GM18508 (cell line): ENCODE data around the gene ADD3.

ENCODE experiments used
- ATAC-seq: cut with Tn5 transposase; IDR thresholded peaks from one replicate; pipeline ENCODE4 v1.9.1; 2021; ENCODE audit warnings: moderate number of reproducible peaks; ENCODE audit not compliant: insufficient read depth, unreplicated experiment

Gene ADD3

GRCh38 chr10:110056822-110057221, 49.0 kb downstream of the ADD3 start:
- ATAC-seq: no peak

DNA sequence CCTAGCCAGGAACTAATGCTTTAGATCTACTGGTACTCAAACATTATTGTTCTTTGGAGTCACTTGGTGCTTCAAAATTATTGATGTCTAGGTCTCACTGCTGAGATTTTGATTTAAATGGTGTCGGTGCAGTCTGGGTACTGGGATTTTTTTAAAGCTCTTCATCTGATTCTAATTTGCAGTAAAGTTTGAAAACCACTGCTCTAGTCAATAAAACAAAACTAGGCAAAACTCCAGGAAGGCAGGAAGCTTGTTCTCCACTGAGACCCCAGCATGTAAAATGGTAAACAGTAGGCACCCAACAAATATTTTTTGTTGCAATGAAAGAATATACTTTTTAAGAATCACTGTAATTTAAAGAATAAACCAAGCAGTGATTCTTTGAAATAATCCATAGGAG, 49.7 kb downstream of the ADD3 start:
- ATAC-seq: no peak

- ATAC-seq: no peak
Observed at GRCh38 chr10:110058212-110058611, 50.4 kb downstream of the ADD3 start.

GRCh38 chr10:110059925-110060324, 52.1 kb downstream of the ADD3 start:
- no peak for ATAC-seq

- ATAC-seq: no peak
Observed at GRCh38 chr10:110061687-110062086, 53.9 kb downstream of the ADD3 start.

DNA sequence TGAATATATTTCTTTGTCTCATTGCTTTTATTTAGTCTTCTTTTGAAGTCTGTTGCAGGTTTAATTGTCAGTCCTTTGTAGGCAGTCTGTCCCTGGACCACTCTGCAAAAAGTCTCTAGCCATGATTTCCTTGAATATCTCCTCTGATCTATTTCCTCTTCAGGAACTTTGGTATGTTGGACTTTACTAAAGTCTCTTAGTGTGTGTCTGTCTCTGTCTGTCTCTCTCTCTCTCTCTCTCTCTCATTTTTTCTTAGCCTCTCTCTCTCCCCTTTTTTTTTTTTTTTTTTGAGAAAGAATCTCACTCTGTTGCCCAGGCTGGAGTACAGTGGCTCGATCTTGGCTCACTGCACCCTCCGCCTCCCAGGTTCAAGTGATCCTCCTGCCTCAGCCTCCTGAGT, 57.5 kb downstream of the ADD3 start:
- no peak for ATAC-seq

DNA sequence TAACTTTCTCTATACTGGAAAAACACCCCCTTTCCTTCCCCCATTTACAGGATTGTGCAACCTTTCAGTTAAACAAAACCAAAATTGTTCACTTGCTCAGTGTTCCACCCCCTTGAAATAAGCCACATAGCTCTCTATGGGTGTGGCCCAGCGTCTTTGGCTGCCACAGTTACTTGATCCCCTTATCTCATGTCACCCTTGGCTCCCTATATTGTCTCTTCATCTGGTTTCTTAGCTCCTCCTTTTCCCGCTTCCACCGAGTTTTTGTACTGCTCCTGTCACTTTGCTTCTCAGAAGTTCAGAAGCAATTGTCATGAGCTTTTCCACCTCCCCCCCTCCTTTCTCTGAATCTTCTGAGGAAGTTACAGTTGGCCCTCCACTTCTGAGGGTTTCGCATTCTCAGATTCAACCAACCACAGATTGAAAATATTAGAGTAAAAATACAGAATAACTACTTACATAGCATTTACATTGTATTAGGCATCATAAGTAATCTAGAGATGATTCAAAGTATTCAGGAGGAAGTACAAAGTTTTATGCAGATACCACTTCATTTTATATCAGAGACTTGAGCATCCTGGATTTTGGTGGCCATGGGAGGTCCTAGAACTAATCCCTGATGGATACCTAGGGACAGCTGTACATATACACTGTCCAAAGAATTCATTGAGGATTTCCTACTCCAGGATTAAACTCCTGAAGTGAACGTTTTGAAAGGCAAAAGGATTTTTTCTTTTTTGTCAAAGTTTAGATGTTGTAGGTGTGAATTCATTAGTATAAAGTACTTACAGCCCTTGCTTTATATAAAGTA, 60.4 kb downstream of the ADD3 start:
- no peak for ATAC-seq

DNA sequence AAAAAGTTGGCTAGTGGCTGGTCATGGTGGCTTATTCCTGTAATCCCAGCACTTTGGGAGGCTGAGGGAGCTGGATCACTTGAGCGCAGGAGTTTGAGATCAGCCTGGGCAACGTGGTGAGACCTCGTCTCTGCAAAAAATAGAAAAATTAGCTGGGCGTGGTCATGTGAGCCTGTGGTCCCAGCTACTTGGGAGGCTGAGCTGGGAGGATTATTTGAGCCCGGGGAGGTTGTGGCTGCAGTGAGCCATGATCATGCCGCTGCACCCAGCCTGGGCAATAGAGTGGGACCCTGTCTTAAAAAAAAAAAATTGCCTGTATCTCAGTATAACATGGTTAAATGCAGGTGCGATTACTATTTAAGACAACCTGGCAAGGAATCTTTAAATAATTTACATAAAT, 61.0 kb downstream of the ADD3 start:
- ATAC-seq: no peak

DNA sequence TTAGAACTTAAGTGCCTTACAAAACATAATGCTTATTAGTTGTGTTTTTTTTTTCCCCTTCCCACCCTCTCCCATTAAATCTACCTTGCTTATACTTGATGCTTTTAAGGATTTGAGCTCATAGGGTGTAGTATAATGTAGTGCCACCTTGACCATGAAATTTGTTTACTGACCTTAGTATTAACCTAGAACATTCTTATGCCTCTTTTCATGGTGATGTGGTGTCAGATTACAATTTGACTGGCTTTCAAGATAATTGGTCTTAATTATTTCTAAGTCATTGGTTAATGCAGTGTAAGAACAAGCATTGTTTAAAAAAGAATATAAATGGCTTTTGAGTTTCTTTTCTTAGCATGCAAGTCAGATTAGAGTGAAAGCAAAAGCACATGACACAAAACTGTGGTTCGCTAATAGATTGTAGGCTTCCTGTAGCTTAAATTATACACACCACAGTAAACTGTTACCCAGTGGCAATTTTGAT, 61.8 kb downstream of the ADD3 start:
- ATAC-seq: peak; percentile 38

- no peak for ATAC-seq
Observed at GRCh38 chr10:110073896-110074295, 66.1 kb downstream of the ADD3 start.

GRCh38 chr10:110074298-110074697, 66.5 kb downstream of the ADD3 start:
- no peak for ATAC-seq

DNA sequence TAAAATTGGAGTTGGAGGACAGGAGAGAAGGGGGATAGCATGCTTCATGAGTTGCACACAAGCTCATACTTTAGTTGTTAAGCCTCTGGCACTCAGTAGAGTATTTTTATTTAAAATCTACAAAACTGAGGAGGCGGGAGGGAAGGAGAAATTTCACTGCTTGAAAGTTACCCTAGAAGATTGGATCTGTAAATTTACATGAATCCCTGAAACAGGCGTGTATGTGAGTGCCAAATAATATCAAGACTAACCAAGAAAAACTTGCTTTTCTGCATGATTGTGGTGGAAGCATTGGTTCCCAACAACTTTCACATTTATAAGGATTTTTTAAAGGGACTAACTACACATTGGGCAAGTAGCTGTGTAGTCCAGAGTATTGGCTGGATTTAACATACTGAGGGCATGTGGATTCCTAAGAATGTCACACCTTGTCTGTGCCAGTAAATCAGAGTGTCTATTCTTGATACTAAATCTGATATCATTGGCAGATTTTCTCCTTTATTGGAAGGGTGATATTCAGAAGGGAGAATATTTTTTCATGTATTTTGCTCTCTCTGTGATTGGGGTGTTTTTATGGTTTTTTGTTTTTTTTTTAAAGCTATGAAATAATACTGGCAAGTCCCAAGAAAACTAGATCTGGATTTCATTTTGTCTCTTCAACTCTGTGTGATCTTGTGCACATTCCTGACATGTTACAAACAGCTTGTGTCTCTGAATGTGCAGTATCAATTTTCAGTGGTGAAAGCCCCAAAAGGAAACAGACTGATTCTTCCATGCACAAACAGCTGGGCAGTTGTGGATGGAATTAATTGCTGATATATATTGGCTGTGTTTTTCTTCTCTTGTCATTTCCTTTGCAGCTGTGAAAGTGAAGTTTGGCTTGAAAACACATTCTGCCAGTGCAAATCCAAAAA, 67.2 kb downstream of the ADD3 start:
- ATAC-seq: no peak

DNA sequence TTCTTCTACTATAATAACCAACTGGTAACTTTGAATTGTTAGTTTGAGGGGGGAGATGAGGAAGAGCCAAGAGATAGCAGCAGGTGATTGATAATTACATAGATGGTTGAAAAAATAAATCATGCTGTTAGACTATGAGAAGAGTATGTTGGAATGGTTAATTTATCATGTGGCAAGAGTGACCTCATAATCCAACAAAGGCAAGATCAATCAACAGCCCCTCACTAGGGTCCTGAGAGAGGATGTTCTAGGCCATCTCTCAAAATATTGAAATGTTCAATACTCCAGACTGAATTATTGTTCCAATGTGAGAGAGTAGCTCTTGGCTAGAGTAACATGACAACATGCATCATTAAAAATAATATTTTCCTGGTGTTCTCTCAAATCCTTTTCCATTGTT, 67.9 kb downstream of the ADD3 start:
- ATAC-seq: no peak

- ATAC-seq: peak; percentile 50
Observed at GRCh38 chr10:110076559-110077318, 69.0 kb downstream of the ADD3 start.

GRCh38 chr10:110077436-110078130, 69.8 kb downstream of the ADD3 start:
- ATAC-seq: no peak

DNA sequence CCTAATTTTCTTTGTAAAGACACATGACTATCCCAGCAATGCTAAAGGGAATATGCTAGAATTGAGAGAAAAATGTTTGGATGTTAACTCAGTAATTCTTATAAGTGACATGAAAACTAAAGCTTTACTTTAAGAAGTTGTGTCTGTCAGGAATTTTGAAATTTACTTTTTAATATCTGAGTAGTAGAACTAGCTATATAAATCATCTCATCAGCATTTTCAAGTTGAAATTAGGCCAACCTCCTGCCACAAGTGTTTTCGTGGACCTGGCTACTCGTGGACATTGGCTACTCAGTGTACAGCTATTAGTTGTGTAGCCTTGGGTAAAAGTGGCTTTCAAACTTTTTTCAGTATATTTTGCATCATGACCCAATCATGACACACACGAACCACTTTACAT, 70.5 kb downstream of the ADD3 start:
- ATAC-seq: no peak

DNA sequence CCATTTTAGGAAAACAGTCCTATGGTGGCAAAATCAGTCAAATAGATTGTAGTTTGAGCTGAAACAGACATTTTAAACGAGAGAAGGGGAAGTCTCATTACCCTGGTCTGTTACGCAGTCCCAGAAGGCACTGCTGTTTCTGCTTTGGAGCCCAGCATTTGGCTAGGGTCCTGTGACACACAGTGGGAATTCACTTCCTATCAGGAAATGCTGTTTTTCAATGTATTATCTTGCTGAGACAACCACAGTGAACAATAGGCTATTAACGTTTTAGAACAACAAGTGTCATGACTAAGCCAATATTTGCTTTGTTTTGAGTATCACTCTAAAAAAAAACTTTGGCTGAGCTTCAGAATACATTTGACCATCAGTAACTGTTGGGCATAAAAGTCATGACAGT, 74.1 kb downstream of the ADD3 start:
- ATAC-seq: no peak

GRCh38 chr10:110083884-110084283, 76.1 kb downstream of the ADD3 start:
- ATAC-seq: no peak

DNA sequence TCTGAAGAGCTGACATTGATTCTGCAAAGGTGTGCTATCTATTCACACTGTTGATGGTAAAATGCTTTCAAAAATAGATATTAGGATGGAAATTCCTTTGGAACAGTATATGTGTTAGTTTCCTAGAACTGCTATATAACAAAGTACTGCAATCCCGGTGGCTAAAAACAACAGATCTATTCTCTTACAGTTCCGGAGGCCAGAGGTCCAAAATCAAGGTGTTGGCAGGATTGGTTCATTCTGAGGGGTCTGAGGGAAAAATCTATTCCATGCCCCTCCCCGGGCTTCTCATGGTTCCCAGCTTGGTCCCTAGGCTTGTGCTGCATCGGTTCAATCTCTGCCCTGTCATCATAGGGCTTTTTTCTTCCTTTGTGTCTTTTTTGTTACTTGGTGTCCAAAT, 79.9 kb downstream of the ADD3 start:
- ATAC-seq: no peak
